ENCODE measurements around the gene AATF.

GRCh38 chr17:36936455-36937000, 12.2 kb upstream of the AATF start:
- TF ChIP-seq POLR2A (IDR thresholded peaks at IDR 0.05) (no peak), CTCF (IDR thresholded peaks at IDR 0.05) (no peak)

Measured in Peyer's patch (tissue), 4 donors.